ELR (cell line): ENCODE measurements around the gene C4orf54.

ENCODE experiments used
- DNase-seq: peaks from one replicate; pipeline ENCODE4 v3.0.0-alpha.2; 2015; ENCODE audit warnings: low read depth

C4orf54 gene

DNA sequence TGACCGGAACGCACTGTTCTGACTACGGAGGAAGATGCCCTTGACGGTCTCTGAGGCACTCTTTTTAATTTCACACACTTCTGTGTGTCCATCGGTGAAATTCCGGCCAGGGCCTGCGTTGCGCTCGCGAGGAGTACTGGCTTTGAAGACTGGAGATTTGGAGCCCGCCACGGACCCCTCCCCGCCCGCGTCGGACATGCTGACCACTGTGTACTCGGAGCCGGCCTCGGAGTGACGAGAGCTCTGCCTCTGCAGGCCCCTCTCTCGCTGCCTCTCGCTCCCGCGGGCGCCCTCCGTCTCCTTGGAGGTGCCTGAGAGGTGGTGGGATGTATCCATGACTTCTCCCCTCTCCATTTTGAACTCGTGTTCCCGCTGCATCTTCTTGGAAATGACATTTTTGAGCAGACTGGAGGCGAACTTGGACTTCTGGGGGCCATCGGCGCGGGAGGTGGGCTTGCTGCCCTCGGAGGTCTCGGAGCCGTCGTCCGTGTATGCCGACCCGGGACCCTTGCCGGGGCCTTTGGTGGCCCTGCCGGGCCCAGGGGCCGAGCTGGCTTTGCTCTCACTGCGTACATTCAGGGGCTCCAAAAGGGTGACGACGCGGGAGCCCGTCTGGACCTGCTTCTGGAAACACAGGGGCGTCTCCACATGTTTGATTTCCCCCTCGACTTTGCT is 5.7 kb downstream of the C4orf54 start:
- no peak for DNase-seq

- DNase-seq = no peak
Observed at GRCh38 chr4:99651016-99651769, 6.4 kb downstream of the C4orf54 start.

DNA sequence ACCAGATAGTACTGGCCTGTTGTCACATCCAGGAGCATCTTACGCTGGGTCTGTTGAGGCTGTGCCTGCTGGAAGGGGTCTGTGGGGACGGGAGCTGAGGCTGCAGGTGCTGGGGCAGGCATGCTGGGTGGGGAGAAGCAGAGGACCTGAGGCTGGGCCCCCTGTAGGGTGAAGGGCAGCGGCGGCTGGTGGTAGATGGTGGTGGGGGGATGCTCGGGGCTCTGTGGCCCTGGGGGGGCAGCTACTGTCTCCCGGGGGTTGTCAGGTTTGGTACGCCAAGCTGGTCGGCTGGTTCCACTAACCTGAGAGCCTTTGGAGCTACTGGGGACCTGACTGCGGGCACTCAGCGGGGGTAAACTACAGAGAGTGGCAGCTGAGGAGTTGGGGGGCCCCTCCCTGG is 7.8 kb downstream of the C4orf54 start:
- DNase-seq = no peak

GRCh38 chr4:99649208-99649607 is 8.4 kb downstream of the C4orf54 start:
- no peak for DNase-seq

GRCh38 chr4:99648321-99648720 is 9.3 kb downstream of the C4orf54 start:
- DNase-seq = no peak

GRCh38 chr4:99647071-99647470 is 10.6 kb downstream of the C4orf54 start:
- DNase-seq = no peak

GRCh38 chr4:99645638-99646037 is 12.0 kb downstream of the C4orf54 start:
- DNase-seq = no peak

- no peak for DNase-seq
Observed at GRCh38 chr4:99645036-99645435, 12.6 kb downstream of the C4orf54 start.

DNA sequence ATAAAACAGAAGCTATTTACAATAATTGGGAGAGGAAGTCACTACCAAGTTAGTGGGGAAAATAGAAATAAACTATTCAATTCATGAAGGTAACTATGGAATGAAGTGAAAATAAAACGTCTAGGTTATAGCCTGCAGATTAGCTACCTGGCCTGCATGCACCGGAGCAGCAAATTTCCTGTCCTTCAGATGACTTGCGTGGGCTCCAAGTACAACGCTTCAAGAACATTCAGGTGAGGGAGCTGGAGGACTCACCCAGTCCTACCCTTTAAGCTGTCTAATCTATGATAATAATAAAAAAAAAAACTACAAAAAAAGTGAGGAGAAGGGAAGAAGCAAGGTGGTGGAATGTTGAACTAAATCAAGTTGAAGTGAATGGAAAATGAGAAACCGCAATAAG is 13.2 kb downstream of the C4orf54 start:
- DNase-seq = no peak

- no peak for DNase-seq
Observed at GRCh38 chr4:99642725-99643489, 14.7 kb downstream of the C4orf54 start.

DNA sequence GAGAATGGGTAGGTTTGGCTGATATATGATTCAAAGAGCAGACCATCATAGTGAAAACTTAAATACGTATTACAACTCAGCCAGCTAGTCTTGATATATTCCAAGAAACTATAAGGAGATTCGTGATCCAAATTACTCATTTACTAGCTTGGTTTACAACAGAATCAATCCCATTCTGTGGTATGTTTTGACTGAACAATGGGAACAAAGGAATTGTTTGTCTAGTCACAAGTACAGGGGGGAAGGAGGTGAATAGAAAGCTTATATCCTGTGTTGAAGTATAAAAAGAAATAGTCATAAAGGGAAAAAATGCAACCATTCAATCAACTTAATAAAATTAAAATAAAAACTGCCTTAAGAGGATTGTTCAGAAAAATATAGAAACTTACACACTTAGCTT is 17.0 kb downstream of the C4orf54 start:
- DNase-seq = no peak

- DNase-seq = no peak
Observed at GRCh38 chr4:99637174-99637573, 20.5 kb downstream of the C4orf54 start.

- no peak for DNase-seq
Observed at GRCh38 chr4:99636422-99636821, 21.2 kb downstream of the C4orf54 start.

DNA sequence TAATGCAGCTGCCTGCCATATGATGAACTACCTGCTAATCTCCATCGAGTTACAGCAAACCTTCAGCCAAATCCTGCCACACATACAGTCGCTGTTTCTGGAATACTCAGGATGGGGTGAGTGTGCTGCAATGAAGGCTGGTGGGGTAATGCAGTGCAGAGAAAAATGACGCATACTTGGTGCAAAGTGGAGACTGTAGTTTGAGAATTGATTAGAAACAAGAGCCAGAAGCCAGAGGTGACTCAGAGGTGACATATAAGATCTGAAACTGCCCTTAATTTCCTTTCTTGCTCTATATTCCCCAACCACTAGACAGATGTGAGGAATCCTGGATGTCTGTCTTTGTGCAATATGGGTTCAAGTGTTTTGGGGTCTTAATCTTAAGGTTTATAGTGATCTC is 22.0 kb downstream of the C4orf54 start:
- DNase-seq = peak; percentile 62

GRCh38 chr4:99634742-99635360 is 22.8 kb downstream of the C4orf54 start:
- no peak for DNase-seq

- no peak for DNase-seq
Observed at GRCh38 chr4:99633772-99634171, 23.9 kb downstream of the C4orf54 start.

- DNase-seq = no peak
Observed at GRCh38 chr4:99630857-99631360, 26.7 kb downstream of the C4orf54 start.

- peak; percentile 18 for DNase-seq
Observed at GRCh38 chr4:99629962-99630554, 27.6 kb downstream of the C4orf54 start.

DNA sequence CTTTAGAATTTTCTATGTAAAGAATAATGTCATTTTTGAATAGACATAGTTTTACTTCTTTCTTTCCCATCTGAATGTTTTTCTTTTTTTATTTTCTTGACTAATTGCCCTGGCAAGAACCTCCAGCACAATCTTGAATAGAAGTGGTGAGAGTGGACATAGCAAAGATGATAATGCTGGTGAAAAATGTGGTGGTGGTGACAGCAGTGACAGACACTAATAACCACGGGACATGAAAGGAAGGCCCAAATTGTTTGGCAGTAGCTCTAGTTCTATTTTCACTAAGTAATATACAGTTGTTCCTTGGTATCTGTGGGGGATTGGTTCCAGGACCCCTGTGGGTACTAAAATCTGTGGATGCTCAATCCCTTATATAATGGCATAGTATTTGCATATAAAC is 29.6 kb downstream of the C4orf54 start:
- DNase-seq = no peak

- no peak for DNase-seq
Observed at GRCh38 chr4:99625369-99625768, 32.3 kb downstream of the C4orf54 start.

- DNase-seq = peak; percentile 6
Observed at GRCh38 chr4:99624141-99624719, 33.4 kb downstream of the C4orf54 start.

DNA sequence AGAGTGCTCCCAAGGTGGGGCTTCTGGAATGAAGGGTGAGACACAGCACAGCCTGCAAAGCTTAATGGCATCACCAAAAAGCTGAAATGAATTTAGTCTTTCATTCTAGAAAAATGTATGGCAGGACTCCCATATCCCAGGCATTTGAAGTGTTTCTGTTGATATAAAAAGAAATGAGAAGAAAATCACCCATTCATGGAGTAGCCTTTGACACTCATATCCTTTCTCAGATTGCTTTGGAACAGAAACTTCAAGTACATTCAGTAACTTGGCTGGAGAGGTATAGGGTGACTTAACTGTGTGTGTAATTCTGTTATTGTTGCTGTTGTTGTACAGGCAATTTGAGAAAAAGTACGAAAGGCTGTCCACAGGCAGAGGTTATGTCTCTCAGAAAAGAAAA is 35.3 kb downstream of the C4orf54 start:
- DNase-seq = no peak
